ENCODE measurements around the gene TAF4B. TPM values are rescaled to one million over a fixed set of nuclear protein-coding genes. Genes with fewer than 3 reads are reported as not detected.

The TAF4B gene
- total and polyA plus RNA-seq, 10 of the 15 experiments (the other 5 are each of a cell fraction or from before 2014, with no cell fraction given) = 2.3 to 15.0 (median 12.2) TPM

GRCh38 chr18:26335571-26336487 is 109.6 kb downstream of the TAF4B start:
- no peak for ATAC-seq
- Histone ChIP-seq H3K9me3 (replicated peaks; ENCODE audit: control insufficient read depth, insufficient read depth, low read length) (no peaks in the 10 kb centered on the region), H3K4me2 (ENCODE audit: control insufficient read depth, insufficient read depth) (no peak overlapping the region), H3K79me2 (ENCODE audit: control insufficient read depth, insufficient read depth, low read length) (no peaks in the 10 kb centered on the region), H3K36me3 (ENCODE audit: control insufficient read depth in 2 of 2, insufficient read depth in 2 of 2, low read length in 1 of 2) (peaks cover 0 to 6% of the 10 kb centered on the region in 2 experiments; a peak in 3 of 4 replicates), H3K4me1 (ENCODE audit: control insufficient read depth, insufficient read depth, low read length) (no peaks in the 10 kb centered on the region), H3K27me3 (replicated peaks in 1 of 2; ENCODE audit: control insufficient read depth in 2 of 2, insufficient read depth in 2 of 2, low read length in 1 of 2) (no peaks in the 10 kb centered on the region), H3K9ac (ENCODE audit: control insufficient read depth, insufficient read depth, low read length) (no peak overlapping the region), H2AFZ (ENCODE audit: control insufficient read depth, low read depth, low read length) (no peak overlapping the region), H3K4me3 (no peak overlapping the region), H3K27ac (ENCODE audit: control insufficient read depth, insufficient read depth) (no peak overlapping the region), H4K20me1 (ENCODE audit: control insufficient read depth, insufficient read depth) (no peaks in the 10 kb centered on the region)
- ChIA-PET SMC1A (ENCODE audit: uncharacterized antibody, unreplicated experiment) (interaction anchor here (1.1 to 3.6 kb wide), 4 partner anchors 12 to 176 kb away, joined by 3 to 31 read pairs (median 4); no protein-coding TSS in a partner anchor), POLR2A (interaction anchor here (0.9 kb wide), 1 partner anchor 11 kb away, joined by 3 read pairs; no protein-coding TSS in a partner anchor), CTCF (interaction anchor here (0.6 to 2.0 kb wide), 10 partner anchors 10 to 414 kb away, joined by 3 to 6 read pairs (median 3); no protein-coding TSS in a partner anchor), RAD21 (ENCODE audit: unreplicated experiment) (no interaction called here)
- DNase-seq (ENCODE audit: low read depth, low spot score) = no peak
- in situ Hi-C loops (cut with MboI) (no loop called here), intact Hi-C loops (cut with micrococcal nuclease; ENCODE audit: unreplicated experiment) (no loop called here)
- BruUV-seq (replicated peaks) = no TSS peak
- FAIRE-seq = no peak
- WGBS (ENCODE audit: insufficient coverage, insufficient replicate concordance, low lambda C conversion rate, missing lambda C conversion rate) = 73% methylated on average over 4 of the region's 4 CpGs
- TF ChIP-seq NR2C1 (IDR thresholded peaks at IDR 0.05) (no peak), ATF7 (IDR thresholded peaks at IDR 0.05; ENCODE audit: low read depth) (no peak), SMARCA5 (IDR thresholded peaks at IDR 0.05) (no peak)

GRCh38 chr18:26336572-26336971 is 110.3 kb downstream of the TAF4B start:
- SMC1A ChIA-PET (ENCODE audit: uncharacterized antibody, unreplicated experiment) = interaction anchor here (1.1 kb wide), 1 partner anchor 86 kb away, joined by 3 read pairs; no protein-coding TSS in a partner anchor

More at GRCh38 chr18:26336572-26336971, 110.3 kb downstream of the TAF4B start:
- ChIA-PET POLR2A (interaction anchor here (0.5 kb wide), 1 partner anchor 110 kb away, joined by 3 read pairs; the partner anchor contains the start of gene TAF4B), CTCF (interaction anchor here (0.7 to 2.0 kb wide), 5 partner anchors 10 to 415 kb away, joined by 3 to 6 read pairs (median 3); no protein-coding TSS in a partner anchor), RAD21 (ENCODE audit: unreplicated experiment) (no interaction called here)
- DNase-seq (ENCODE audit: low read depth, low spot score) (no peak), FAIRE-seq (no peak), ATAC-seq (no peak)
- Histone ChIP-seq H4K20me1 (ENCODE audit: control insufficient read depth, insufficient read depth) (no peaks in the 10 kb centered on the region), H3K4me2 (ENCODE audit: control insufficient read depth, insufficient read depth) (no peak overlapping the region), H3K79me2 (ENCODE audit: control insufficient read depth, insufficient read depth, low read length) (no peaks in the 10 kb centered on the region), H3K4me1 (ENCODE audit: control insufficient read depth, insufficient read depth, low read length) (no peaks in the 10 kb centered on the region), H3K9ac (ENCODE audit: control insufficient read depth, insufficient read depth, low read length) (no peak overlapping the region), H3K36me3 (ENCODE audit: control insufficient read depth in 2 of 2, insufficient read depth in 2 of 2, low read length in 1 of 2) (peaks cover 0 to 6% of the 10 kb centered on the region in 2 experiments; a peak in 3 of 4 replicates), H3K27ac (ENCODE audit: control insufficient read depth, insufficient read depth) (no peak overlapping the region), H3K9me3 (replicated peaks; ENCODE audit: control insufficient read depth, insufficient read depth, low read length) (no peaks in the 10 kb centered on the region), H2AFZ (ENCODE audit: control insufficient read depth, low read depth, low read length) (no peak overlapping the region), H3K4me3 (no peak overlapping the region), H3K27me3 (replicated peaks in 1 of 2; ENCODE audit: control insufficient read depth in 2 of 2, insufficient read depth in 2 of 2, low read length in 1 of 2) (no peaks in the 10 kb centered on the region)
- BruUV-seq (replicated peaks) = no TSS peak
- WGBS (ENCODE audit: insufficient coverage, insufficient replicate concordance, low lambda C conversion rate, missing lambda C conversion rate) = 86% methylated on average over 1 of the region's 1 CpG
- intact Hi-C loops (cut with micrococcal nuclease; ENCODE audit: unreplicated experiment) = no loop called here
- in situ Hi-C loops (cut with MboI) = no loop called here
- TF ChIP-seq NR2C1 (IDR thresholded peaks at IDR 0.05) (no peak), CREM (IDR thresholded peaks at IDR 0.05; ENCODE audit: low read depth) (no peak)

Measured in GM12878 (cell line).